ENCODE data around the gene ACSM2A.
"Not testable (repeated sequence)": the region's sequence is repeated elsewhere in the genome, so short reads cannot be mapped to it uniquely, and the experiment has no call there.

ACSM2A gene

DNA sequence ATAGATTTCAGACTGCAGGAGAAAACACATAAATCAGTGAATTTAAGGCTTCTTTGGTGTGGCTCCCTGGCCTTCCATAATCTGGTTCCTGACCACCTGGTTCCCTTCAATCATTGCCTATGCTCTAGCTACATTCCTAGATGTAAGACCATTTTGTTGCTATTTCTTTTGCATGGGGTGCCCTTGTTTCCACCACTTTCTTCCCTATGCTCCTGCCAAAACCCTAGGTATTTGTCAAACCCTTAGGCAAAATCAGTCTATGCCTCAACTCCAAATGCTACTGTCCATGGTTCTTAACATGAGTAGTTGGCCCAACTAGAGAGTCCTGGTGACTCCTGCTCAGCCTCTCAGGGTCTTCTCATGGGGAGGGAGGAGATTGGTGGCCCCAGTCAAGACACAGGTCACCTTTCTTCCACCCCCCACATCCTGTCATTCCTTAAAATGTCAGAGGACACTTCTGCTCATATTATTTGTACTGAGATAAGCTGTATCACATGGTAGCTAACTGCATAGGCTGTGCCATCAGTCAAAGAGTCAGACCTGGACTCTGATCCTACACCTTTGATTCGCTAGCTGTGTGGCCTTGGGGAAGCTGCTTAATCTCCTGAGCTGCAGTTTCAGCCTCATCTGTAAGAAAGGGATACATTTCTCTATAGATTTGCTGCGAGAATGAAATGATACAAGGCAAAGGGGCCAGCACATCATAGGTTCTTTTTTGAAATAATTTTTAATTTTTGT lies 27.0 kb upstream of the ACSM2A start:
- no peak overlapping the region for H3K4me3 ChIP-seq (ENCODE audit: low read length, poor library complexity, severe bottlenecking)
- no peak overlapping the region for H2AFZ ChIP-seq (ENCODE audit: low read length)
- H3K27me3 ChIP-seq (ENCODE audit: insufficient read depth, low read length, poor library complexity, severe bottlenecking) = no peaks in the 10 kb centered on the region
- TF ChIP-seq, protein P1, sequence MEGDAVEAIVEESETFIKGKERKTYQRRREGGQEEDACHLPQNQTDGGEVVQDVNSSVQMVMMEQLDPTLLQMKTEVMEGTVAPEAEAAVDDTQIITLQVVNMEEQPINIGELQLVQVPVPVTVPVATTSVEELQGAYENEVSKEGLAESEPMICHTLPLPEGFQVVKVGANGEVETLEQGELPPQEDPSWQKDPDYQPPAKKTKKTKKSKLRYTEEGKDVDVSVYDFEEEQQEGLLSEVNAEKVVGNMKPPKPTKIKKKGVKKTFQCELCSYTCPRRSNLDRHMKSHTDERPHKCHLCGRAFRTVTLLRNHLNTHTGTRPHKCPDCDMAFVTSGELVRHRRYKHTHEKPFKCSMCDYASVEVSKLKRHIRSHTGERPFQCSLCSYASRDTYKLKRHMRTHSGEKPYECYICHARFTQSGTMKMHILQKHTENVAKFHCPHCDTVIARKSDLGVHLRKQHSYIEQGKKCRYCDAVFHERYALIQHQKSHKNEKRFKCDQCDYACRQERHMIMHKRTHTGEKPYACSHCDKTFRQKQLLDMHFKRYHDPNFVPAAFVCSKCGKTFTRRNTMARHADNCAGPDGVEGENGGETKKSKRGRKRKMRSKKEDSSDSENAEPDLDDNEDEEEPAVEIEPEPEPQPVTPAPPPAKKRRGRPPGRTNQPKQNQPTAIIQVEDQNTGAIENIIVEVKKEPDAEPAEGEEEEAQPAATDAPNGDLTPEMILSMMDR (conservative IDR thresholded peaks at IDR 0.05; ENCODE audit: low read length) = no peak
- no peak for TF ChIP-seq EZH2phosphoT487 (IDR thresholded peaks at IDR 0.05; ENCODE audit: borderline replicate concordance)
- H3K4me2 ChIP-seq (ENCODE audit: low read depth, low read length, poor library complexity, severe bottlenecking) = no peak overlapping the region
- no peaks in the 10 kb centered on the region for H3K9me3 ChIP-seq (ENCODE audit: insufficient read depth, low read depth, low read length)
- no peaks in the 10 kb centered on the region for H3K9me2 ChIP-seq (replicated peaks; ENCODE audit: low read depth, low read length)
- no peak overlapping the region for H3K9ac ChIP-seq (ENCODE audit: low read depth, low read length, poor library complexity, severe bottlenecking)
- no peaks in the 10 kb centered on the region for H4K20me1 ChIP-seq (ENCODE audit: insufficient read depth, low read length, poor library complexity, severe bottlenecking)
- no peaks in the 10 kb centered on the region for H3K79me2 ChIP-seq (ENCODE audit: insufficient read depth, low read length)
- no peaks in the 10 kb centered on the region for H3K36me3 ChIP-seq (ENCODE audit: insufficient read depth, low read length)
- no peaks in the 10 kb centered on the region for H3K4me1 ChIP-seq (ENCODE audit: insufficient read depth, low read length, poor library complexity, severe bottlenecking)
- H3F3A ChIP-seq (ENCODE audit: low read depth) = no peaks in the 10 kb centered on the region

DNA sequence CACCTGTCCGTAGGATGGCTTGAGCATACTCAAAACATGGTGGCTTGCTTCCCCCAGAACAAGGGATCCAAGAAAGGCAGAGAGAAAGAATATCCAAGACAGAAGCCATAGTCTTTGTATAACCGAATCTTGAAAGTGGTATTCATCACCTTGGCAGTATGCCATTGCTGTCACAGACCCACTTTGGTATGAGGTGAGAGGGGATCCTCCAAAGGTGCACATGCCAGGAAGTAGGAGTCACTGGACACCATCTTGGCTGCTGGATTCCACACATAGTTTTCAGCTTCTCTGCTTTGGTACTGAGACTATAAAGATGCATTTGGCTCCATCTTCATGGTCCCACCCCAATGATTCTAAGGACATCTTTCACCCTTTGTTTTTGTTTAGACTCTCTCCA lies 23.9 kb upstream of the ACSM2A start:
- H3K9ac ChIP-seq (ENCODE audit: low read depth, low read length, poor library complexity, severe bottlenecking); H3K9me2 ChIP-seq (replicated peaks; ENCODE audit: low read depth, low read length); H2AFZ ChIP-seq (ENCODE audit: low read length); H3K4me2 ChIP-seq (ENCODE audit: low read depth, low read length, poor library complexity, severe bottlenecking); H3F3A ChIP-seq (ENCODE audit: low read depth); H3K4me1 ChIP-seq (ENCODE audit: insufficient read depth, low read length, poor library complexity, severe bottlenecking); H3K27me3 ChIP-seq (ENCODE audit: insufficient read depth, low read length, poor library complexity, severe bottlenecking); H3K9me3 ChIP-seq (ENCODE audit: insufficient read depth, low read depth, low read length); H3K36me3 ChIP-seq (ENCODE audit: insufficient read depth, low read length); H3K4me3 ChIP-seq (ENCODE audit: low read length, poor library complexity, severe bottlenecking); H3K79me2 ChIP-seq (ENCODE audit: insufficient read depth, low read length); H4K20me1 ChIP-seq (ENCODE audit: insufficient read depth, low read length, poor library complexity, severe bottlenecking): not testable (repeated sequence)

DNA sequence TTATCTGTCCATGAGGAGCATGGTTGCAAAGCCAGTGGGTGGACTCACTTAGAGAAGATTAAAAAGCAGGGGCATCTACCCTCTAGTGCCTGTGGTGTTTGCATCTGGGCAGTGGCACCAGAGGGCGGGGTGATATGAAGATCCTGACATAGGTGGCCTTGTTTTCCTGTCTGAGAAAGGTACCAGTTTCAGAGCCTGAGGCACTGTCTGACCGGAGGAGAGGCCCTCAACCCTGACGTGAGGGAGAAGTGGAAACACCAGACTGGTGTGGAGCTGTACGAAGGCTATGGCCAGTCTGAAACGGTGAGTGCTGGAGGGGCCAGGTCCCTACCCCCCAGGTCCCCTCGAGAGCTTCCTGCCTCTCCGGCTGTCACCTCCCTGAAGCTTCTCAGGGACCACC lies 21.8 kb upstream of the ACSM2A start:
- not testable (repeated sequence) for H3K27me3 ChIP-seq (ENCODE audit: insufficient read depth, low read length, poor library complexity, severe bottlenecking); H4K20me1 ChIP-seq (ENCODE audit: insufficient read depth, low read length, poor library complexity, severe bottlenecking); H3K4me1 ChIP-seq (ENCODE audit: insufficient read depth, low read length, poor library complexity, severe bottlenecking); H3F3A ChIP-seq (ENCODE audit: low read depth); H3K9ac ChIP-seq (ENCODE audit: low read depth, low read length, poor library complexity, severe bottlenecking); H3K36me3 ChIP-seq (ENCODE audit: insufficient read depth, low read length); H3K9me2 ChIP-seq (replicated peaks; ENCODE audit: low read depth, low read length); H3K79me2 ChIP-seq (ENCODE audit: insufficient read depth, low read length); H2AFZ ChIP-seq (ENCODE audit: low read length); H3K4me2 ChIP-seq (ENCODE audit: low read depth, low read length, poor library complexity, severe bottlenecking); H3K4me3 ChIP-seq (ENCODE audit: low read length, poor library complexity, severe bottlenecking); H3K9me3 ChIP-seq (ENCODE audit: insufficient read depth, low read depth, low read length)

DNA sequence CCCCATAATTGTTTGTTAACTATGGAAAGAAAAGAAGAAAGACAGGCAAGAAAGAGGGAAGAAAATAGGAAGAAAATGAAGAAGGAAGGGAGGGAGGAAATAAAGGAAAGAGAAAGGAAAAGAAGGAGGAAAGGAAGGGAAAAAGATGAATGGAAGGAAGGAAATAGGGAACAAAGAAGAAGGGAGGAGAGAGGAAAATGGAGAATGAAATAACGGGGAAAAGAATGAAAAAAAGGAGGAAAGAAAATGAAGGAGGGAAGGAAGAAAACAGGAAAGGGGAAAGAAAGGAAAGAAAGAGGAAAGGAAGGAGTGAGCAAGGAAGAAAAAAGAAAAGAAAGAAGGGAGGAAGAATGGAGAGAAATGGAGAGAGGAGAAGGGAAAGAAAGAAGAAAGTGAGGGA lies 20.8 kb upstream of the ACSM2A start:
- H3K36me3 ChIP-seq (ENCODE audit: insufficient read depth, low read length); H3K4me2 ChIP-seq (ENCODE audit: low read depth, low read length, poor library complexity, severe bottlenecking); H3K4me3 ChIP-seq (ENCODE audit: low read length, poor library complexity, severe bottlenecking); H2AFZ ChIP-seq (ENCODE audit: low read length); H3K27me3 ChIP-seq (ENCODE audit: insufficient read depth, low read length, poor library complexity, severe bottlenecking); H3K9me3 ChIP-seq (ENCODE audit: insufficient read depth, low read depth, low read length); H4K20me1 ChIP-seq (ENCODE audit: insufficient read depth, low read length, poor library complexity, severe bottlenecking); H3K79me2 ChIP-seq (ENCODE audit: insufficient read depth, low read length); H3F3A ChIP-seq (ENCODE audit: low read depth); H3K9me2 ChIP-seq (replicated peaks; ENCODE audit: low read depth, low read length); H3K4me1 ChIP-seq (ENCODE audit: insufficient read depth, low read length, poor library complexity, severe bottlenecking); H3K9ac ChIP-seq (ENCODE audit: low read depth, low read length, poor library complexity, severe bottlenecking): not testable (repeated sequence)

All from Loucy (cell line).